Measurements from ENCODE around the gene DDR1.
"Not testable (repeated sequence)": the region's sequence is repeated elsewhere in the genome, so short reads cannot be mapped to it uniquely, and the experiment has no call there.

DDR1 gene

GRCh38 chr6:30917487-30917886 lies 33.2 kb downstream of the DDR1 start:
- no peak for DNase-seq (ENCODE audit: low spot score)

DNA sequence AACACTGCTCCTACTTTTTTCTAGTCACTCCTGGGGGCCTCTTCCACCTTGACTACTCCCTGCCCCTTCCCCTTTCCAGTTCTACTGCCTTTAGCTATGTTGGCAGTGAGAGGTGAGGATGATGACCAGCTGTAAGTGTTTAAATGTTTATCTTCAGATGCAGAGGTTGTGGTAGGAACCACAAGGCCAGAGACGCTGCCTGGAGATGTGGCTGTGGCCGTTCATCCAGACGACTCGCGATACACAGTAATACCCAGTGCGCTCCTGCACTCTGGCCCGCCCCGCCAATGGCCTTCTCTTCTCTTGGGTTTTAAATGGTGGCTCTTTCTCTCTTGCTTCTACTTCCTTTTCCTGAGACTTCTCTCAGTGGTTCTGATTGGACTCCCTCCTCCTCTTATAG lies 34.4 kb downstream of the DDR1 start:
- no peak for DNase-seq (ENCODE audit: low spot score)

GRCh38 chr6:30922447-30922852 lies 38.1 kb downstream of the DDR1 start:
- peak; percentile 89 for DNase-seq (ENCODE audit: low spot score)

- not testable (repeated sequence) for DNase-seq (ENCODE audit: low spot score)
Observed at GRCh38 chr6:30924040-30924627, 39.8 kb downstream of the DDR1 start.

GRCh38 chr6:30926644-30927043 lies 42.3 kb downstream of the DDR1 start:
- DNase-seq (ENCODE audit: low spot score): peak; percentile 93

GRCh38 chr6:30927080-30927479 lies 42.8 kb downstream of the DDR1 start:
- DNase-seq (ENCODE audit: low spot score): not testable (repeated sequence)

GRCh38 chr6:30928677-30929076 lies 44.4 kb downstream of the DDR1 start:
- DNase-seq (ENCODE audit: low spot score): no peak

DNA sequence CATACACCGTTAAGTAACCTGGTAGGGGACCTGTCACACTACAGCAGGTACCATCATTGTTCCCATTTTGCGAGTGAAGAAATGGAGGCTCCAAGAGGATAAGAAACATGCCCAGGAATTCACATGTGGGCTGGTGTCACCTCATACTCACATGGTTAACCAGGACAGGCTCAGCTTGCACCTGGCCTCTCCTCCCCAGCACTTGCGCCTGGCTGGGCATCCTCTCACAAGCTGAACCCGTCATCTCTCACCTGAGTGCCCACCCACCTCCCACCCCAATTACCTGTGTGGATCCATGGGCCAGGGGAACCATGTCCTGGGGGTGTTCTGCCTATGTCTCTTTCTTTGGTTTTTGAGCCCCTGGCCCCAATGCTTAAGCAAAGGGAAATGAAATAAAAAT lies 46.2 kb downstream of the DDR1 start:
- peak; percentile 67 for DNase-seq (ENCODE audit: low spot score)

DNA sequence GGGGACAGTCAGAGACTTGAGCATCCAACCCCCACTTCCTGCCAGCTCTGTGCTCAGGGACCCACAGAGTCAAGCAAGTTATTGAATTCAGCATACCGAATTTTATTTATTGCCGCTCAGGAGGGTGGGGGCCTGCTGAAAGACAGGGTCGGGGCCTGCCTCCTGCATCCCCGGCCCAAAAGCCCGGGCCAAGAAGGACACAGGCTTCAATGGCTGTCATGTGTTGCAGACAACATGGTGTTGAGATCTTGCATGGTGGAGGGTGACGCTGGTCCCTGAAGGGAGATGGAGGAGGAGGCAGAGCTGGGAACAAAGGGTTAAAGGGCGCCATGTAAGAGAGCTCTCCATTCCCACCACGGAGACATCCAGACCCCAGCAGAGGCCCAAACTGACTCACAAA lies 47.0 kb downstream of the DDR1 start:
- no peak for DNase-seq (ENCODE audit: low spot score)

- DNase-seq (ENCODE audit: low spot score): peak; percentile 86
Observed at GRCh38 chr6:30931969-30932645, 47.8 kb downstream of the DDR1 start, which contains the start of gene SFTA2. Gene SFTA2, minus strand, starts transcription at chr6:30932170. Its CDS starts 74 bp downstream, at chr6:30932096.

GRCh38 chr6:30932665-30933365 lies 48.5 kb downstream of the DDR1 start:
- no peak for DNase-seq (ENCODE audit: low spot score)

DNA sequence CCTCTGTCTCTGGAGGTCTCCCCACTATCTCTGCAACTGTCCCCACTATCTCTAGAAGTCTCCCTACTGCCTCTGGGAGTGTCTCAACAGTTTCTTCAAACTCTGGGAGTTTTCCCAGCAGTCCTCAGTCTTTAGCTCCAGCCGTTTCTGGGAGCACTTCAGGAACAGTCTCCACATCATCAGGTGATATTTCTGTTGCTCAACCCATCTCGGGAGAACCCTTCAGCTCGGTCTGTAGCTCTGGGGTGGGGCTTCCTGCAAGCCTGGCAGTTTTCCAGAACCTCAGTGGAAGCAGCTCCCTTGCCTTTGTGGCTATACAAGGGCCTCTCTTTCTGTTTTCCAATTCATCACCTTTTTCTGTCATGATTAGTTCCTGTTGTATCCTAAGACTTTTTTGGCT lies 50.7 kb downstream of the DDR1 start:
- peak; percentile 45 for DNase-seq (ENCODE audit: low spot score)

- DNase-seq (ENCODE audit: low spot score): no peak
Observed at GRCh38 chr6:30937265-30937664, 52.9 kb downstream of the DDR1 start.

- no peak for DNase-seq (ENCODE audit: low spot score)
Observed at GRCh38 chr6:30938730-30939129, 54.4 kb downstream of the DDR1 start.

DNA sequence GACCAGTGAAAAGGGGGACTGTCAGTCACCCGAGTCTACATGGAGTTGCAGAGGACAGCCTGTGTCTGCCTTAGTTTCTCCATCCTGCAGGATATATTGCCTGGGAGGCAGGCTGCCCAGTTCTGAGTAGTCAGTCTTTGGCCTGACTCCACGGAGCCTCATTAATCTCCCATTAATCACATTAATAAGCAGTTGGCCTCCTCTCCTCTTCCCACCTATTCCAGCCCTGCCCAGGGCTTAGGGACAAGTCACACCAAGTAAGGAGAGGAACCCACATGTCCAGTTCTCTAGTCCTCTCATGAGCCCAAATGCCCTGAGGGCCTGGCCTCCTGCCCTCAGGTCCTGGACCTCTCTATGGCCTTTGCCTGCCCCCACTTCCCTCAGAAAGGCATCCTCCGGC lies 55.2 kb downstream of the DDR1 start:
- DNase-seq (ENCODE audit: low spot score): no peak

GRCh38 chr6:30940361-30940986 lies 56.2 kb downstream of the DDR1 start, which contains the start of gene MUCL3:
Gene MUCL3, plus strand, starts transcription at chr6:30940973. Its CDS starts 27 bp downstream, at chr6:30941000.
- no peak for DNase-seq (ENCODE audit: low spot score)

DNA sequence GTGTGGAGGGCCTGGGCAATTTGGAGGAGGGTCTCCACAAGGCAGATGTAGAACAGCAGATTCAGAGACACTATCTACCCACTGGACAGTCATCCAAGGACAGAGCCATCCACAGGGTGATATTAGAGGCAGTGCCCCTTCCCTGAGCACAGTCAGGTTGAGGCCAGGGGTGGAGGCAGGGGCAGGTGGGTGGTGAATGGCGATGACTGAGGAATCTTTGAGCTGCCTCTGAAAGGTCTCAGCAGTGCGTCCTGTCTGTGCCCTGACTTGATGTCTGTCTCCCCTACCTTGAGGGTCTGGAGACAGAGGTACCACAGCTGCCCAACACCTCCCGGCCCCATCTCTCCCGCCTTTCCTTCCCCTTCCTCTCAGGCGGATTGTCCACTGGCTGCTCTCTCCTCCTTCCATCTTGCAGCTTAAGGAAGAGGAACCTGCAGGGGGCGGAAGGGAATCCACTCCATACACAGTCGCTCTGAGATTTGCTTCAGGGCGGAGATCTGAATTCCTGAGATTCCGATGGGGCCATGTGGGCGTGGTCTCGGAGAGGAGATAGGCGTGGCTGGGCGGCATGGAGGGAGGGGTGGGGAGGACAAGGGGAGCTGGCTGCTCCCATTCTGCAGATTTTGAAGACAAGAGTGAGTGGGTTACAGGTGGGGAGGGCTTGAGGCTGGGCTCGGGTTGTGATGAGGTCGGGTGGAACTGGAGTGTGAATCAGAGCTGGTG lies 58.2 kb downstream of the DDR1 start:
- peak; percentile 92 for DNase-seq (ENCODE audit: low spot score)

DNA sequence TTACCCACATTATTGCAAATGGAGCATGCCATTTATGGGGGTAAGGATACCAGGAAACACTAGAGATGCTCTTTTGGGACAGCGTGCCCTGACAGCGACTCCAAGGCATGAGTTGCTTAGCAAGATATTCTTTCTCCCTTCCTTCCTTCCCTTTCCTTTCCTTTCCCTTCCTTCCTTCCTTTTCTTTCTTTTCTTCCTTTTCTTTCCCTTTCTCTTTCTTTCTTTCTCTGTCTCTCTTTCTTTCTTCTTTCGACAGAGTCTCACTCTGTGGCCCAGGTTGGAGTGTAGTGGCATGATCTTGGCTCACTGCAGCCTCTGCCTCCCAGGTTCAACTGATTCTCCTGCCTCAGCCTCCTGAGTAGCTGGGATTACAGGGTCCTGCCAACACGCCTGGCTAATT lies 59.7 kb downstream of the DDR1 start:
- DNase-seq (ENCODE audit: low spot score): no peak

DNA sequence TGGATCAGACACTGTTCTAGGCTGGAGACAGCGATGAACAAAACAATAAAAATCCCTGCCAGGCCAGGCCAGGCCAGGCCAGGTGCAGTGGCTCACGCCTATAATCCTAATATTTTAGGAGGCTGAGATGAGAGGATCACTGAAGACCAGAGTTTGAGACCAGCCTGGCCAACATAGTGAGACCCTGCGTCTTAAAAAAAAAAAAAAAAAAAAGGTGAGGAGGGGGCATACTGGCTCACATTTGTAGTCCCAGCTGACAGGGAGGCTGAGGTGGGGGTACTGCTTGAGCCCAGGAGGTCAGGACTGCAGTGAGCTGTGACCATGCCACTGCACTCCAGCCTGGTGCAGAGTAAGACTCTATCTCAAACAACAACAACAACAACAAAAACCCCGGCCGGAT lies 61.0 kb downstream of the DDR1 start:
- DNase-seq (ENCODE audit: low spot score): no peak

- no peak for DNase-seq (ENCODE audit: low spot score)
Observed at GRCh38 chr6:30947231-30947630, 62.9 kb downstream of the DDR1 start.

GRCh38 chr6:30948811-30949210 lies 64.5 kb downstream of the DDR1 start:
- DNase-seq (ENCODE audit: low spot score): no peak
